Spleen (tissue), 7 donors: ENCODE results near the gene DENND1A.

Experiments
- POLR2A ChIP-seq, 3 donors: fragments of 450-650 bp; IDR thresholded peaks; one replicate each; pipeline ENCODE4 v1.5.1; 2017; ENCODE audit warnings: antibody characterized with exemption in 3 of 3, mild to moderate bottlenecking in 1 of 3
- TF ChIP-seq, protein P1 (sequence below), 11 experiments: fragments of 200-600 bp in 7 of 11; fragments of 450-650 bp in 4 of 11; sonication (generic) in 4 of 11; IDR thresholded peaks in 8 of 11; conservative IDR thresholded peaks in 3 of 11; 1 replicate in 7 of 11; 2 replicates in 4 of 11; pipeline versions ENCODE4 v1.4.0 to v1.8.0; 2016 to 2021; ENCODE audit warnings: antibody characterized with exemption in 11 of 11, inconsistent platforms in 4 of 11, mild to moderate bottlenecking in 1 of 11
- donor health status: DM: no; HTN: no; CAD: no; lungs with moderate emphysema.
- donor health status: DM: no; HTN: no; CAD: no.
- donor health status: DM: no; HTN: no; CAD: no.

DNA sequence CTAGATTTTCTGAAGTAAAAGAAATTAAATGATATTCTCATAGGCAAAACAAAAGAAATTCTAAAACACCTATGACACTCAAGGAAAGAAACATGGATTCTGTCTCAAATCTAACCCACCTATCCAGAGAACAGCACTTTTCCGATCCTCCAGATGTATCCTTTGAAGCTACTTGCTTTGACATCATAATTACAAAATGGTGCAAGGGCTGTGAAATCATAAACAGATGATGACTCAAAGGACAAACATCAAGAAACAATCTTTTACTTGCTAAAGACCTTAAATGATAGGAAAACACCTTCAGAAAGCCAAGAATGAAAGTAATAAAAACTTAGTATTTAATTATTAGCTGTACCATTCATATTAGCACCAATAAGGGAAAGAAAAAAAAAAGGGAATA lies 202.6 kb downstream of the DENND1A start:
- TF ChIP-seq, protein P1, sequence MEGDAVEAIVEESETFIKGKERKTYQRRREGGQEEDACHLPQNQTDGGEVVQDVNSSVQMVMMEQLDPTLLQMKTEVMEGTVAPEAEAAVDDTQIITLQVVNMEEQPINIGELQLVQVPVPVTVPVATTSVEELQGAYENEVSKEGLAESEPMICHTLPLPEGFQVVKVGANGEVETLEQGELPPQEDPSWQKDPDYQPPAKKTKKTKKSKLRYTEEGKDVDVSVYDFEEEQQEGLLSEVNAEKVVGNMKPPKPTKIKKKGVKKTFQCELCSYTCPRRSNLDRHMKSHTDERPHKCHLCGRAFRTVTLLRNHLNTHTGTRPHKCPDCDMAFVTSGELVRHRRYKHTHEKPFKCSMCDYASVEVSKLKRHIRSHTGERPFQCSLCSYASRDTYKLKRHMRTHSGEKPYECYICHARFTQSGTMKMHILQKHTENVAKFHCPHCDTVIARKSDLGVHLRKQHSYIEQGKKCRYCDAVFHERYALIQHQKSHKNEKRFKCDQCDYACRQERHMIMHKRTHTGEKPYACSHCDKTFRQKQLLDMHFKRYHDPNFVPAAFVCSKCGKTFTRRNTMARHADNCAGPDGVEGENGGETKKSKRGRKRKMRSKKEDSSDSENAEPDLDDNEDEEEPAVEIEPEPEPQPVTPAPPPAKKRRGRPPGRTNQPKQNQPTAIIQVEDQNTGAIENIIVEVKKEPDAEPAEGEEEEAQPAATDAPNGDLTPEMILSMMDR (IDR thresholded peaks at IDR 0.05 in 8 of 11, conservative IDR thresholded peaks at IDR 0.05 in 3 of 11) = no peak
- TF ChIP-seq POLR2A (IDR thresholded peaks at IDR 0.05) = no peak
